IMR-90 (cell line): Measurements from ENCODE around the gene ZNF133. TPM values are rescaled to one million over a fixed set of nuclear protein-coding genes. Genes with fewer than 3 reads are reported as not detected.

Source experiments
- ATAC-seq: fragments of 200-7000 bp; cut with Tn5 transposase; 2 replicates; pipeline ENCODE4 v1.9.1; 2020; ENCODE audit warnings: low read depth, mild to moderate bottlenecking, moderate library complexity
- BruUV-seq: library from RNA; stranded (reverse); fragments of 400-500 nt; replicated peaks from 2 replicates; lab custom pipeline; 2021; lab: Mats Ljungman, UMichigan
- CTCF ChIA-PET: fragments of 300-600 bp; formaldehyde crosslinking; extraction: SDS; loops from one replicate; lab custom pipeline; 2021; ENCODE audit warnings: antibody characterized with exemption; lab: Yijun Ruan, JAX
- POLR2A ChIA-PET: fragments of 300-600 bp; sonication (Branson Sonifier 250); formaldehyde crosslinking; loops from one replicate; lab custom pipeline; 2022; ENCODE audit warnings: antibody characterized with exemption; ENCODE audit not compliant: unreplicated experiment; lab: Charles Lee
- DNase-seq: peaks from one replicate; pipeline ENCODE4 v3.0.0; 2013
- H2AFZ ChIP-seq: replicated peaks from 2 replicates; pipeline ENCODE3; 2013; ENCODE audit warnings: low read length, mild to moderate bottlenecking; ENCODE audit not compliant: poor library complexity
- H2AK5ac ChIP-seq: 2 replicates; pipeline ENCODE4 v1.6.1; 2013; ENCODE audit warnings: low read depth, low read length, inconsistent platforms
- H2AK9ac ChIP-seq: replicated peaks from 2 replicates; pipeline ENCODE3; 2013; ENCODE audit warnings: mild to moderate bottlenecking, low read depth, low read length, moderate library complexity; ENCODE audit not compliant: poor library complexity
- H2BK120ac ChIP-seq: 2 replicates; pipeline ENCODE4 v1.6.1; 2013; ENCODE audit warnings: low read depth, low read length, inconsistent platforms
- H2BK15ac ChIP-seq: 3 replicates; pipeline ENCODE4 v1.6.1; 2013; ENCODE audit warnings: low read depth, low read length, inconsistent platforms
- H2BK20ac ChIP-seq: 2 replicates; pipeline ENCODE4 v1.6.1; 2013; ENCODE audit warnings: low read depth, mild to moderate bottlenecking, inconsistent platforms, low read length, moderate library complexity
- H2BK5ac ChIP-seq: 2 replicates; pipeline ENCODE4 v1.6.1; 2013; ENCODE audit warnings: mild to moderate bottlenecking, low read depth, low read length, inconsistent platforms; ENCODE audit not compliant: poor library complexity, severe bottlenecking
- H3K14ac ChIP-seq: replicated peaks from 2 replicates; pipeline ENCODE4 v1.6.1; 2013; ENCODE audit warnings: low read depth, low read length, inconsistent platforms
- H3K18ac ChIP-seq: 2 replicates; pipeline ENCODE4 v1.6.1; 2013; ENCODE audit warnings: low read depth, low read length, control low read depth
- H3K23ac ChIP-seq: 2 replicates; pipeline ENCODE4 v1.6.1; 2013; ENCODE audit warnings: low read depth, low read length, inconsistent platforms
- H3K27ac ChIP-seq: 2 replicates; pipeline ENCODE4 v1.5.1; 2013; ENCODE audit warnings: mild to moderate bottlenecking, control low read depth, low read length; ENCODE audit not compliant: insufficient read depth
- H3K27me3 ChIP-seq: 2 replicates; pipeline ENCODE4 v1.6.1; 2013; ENCODE audit warnings: low read length; ENCODE audit not compliant: control insufficient read depth, insufficient read depth
- H3K36me3 ChIP-seq: 2 replicates; pipeline ENCODE4 v1.6.1; 2013; ENCODE audit warnings: low read length, mixed read lengths; ENCODE audit not compliant: control insufficient read depth, insufficient read depth
- H3K4ac ChIP-seq: 2 replicates; pipeline ENCODE4 v1.6.1; 2013; ENCODE audit warnings: low read depth, low read length, inconsistent platforms
- H3K4me1 ChIP-seq: 2 replicates; pipeline ENCODE4 v1.6.1; 2013; ENCODE audit warnings: low read length, mixed read lengths; ENCODE audit not compliant: control insufficient read depth, insufficient read depth
- H3K4me2 ChIP-seq: 2 replicates; pipeline ENCODE4 v1.6.1; 2013; ENCODE audit warnings: low read depth, mild to moderate bottlenecking, control low read depth, low read length, moderate library complexity
- H3K4me3 ChIP-seq: 2 replicates; pipeline ENCODE4 v1.5.1; 2013; ENCODE audit warnings: low read depth, mild to moderate bottlenecking, control low read depth, low read length, moderate library complexity; ENCODE audit not compliant: insufficient read depth
- H3K56ac ChIP-seq: 2 replicates; pipeline ENCODE4 v1.6.1; 2013; ENCODE audit warnings: low read length, inconsistent platforms; ENCODE audit not compliant: insufficient read depth; ENCODE audit errors: extremely low read depth
- H3K79me1 ChIP-seq, 2 experiments: 2 replicates each; pipeline ENCODE4 v1.6.1; 2013; ENCODE audit warnings: low read length in 2 of 2, inconsistent platforms in 1 of 2, low read depth in 1 of 2
- H3K9ac ChIP-seq: 2 replicates; pipeline ENCODE4 v1.6.1; 2013; ENCODE audit warnings: low read depth, low read length, control low read depth
- H3K9me1 ChIP-seq: 2 replicates; pipeline ENCODE4 v1.6.1; 2013; ENCODE audit warnings: low read length, inconsistent platforms; ENCODE audit not compliant: insufficient read depth
- H3K9me3 ChIP-seq: 2 replicates; pipeline ENCODE4 v1.6.1; 2013; ENCODE audit warnings: low read length; ENCODE audit not compliant: control insufficient read depth, insufficient read depth
- H4K20me1 ChIP-seq: 2 replicates; pipeline ENCODE4 v1.6.1; 2013; ENCODE audit warnings: low read length, inconsistent platforms; ENCODE audit not compliant: insufficient read depth
- H4K5ac ChIP-seq: 2 replicates; pipeline ENCODE4 v1.6.1; 2013; ENCODE audit warnings: mild to moderate bottlenecking, low read depth, low read length, control low read depth
- H4K8ac ChIP-seq, 2 experiments: 2 replicates each; pipeline ENCODE4 v1.6.1; 2013; ENCODE audit warnings: low read depth in 2 of 2, low read length in 2 of 2, control low read depth in 1 of 2, inconsistent platforms in 1 of 2
- H4K91ac ChIP-seq: 2 replicates; pipeline ENCODE4 v1.6.1; 2013; ENCODE audit warnings: low read depth, low read length, inconsistent platforms; ENCODE audit not compliant: insufficient read depth
- CEBPB ChIP-seq: IDR thresholded peaks from 2 replicates; pipeline ENCODE4 v1.6.1; 2012; ENCODE audit warnings: low read depth, low read length, improper control_type of control experiment
- CTCF ChIP-seq: conservative IDR thresholded peaks from 2 replicates; pipeline ENCODE4 v1.5.1; 2012; ENCODE audit warnings: mild to moderate bottlenecking, low read depth, low read length, improper control_type of control experiment
- MAFK ChIP-seq: IDR thresholded peaks from 2 replicates; pipeline ENCODE4 v1.6.1; 2012; ENCODE audit warnings: low read depth, low read length, improper control_type of control experiment
- MXI1 ChIP-seq: IDR thresholded peaks from 2 replicates; pipeline ENCODE4 v1.6.1; 2012; ENCODE audit warnings: low read depth, mild to moderate bottlenecking, low read length, moderate library complexity, borderline replicate concordance
- NFE2L2 ChIP-seq: fragments of 150-350 bp; IDR thresholded peaks from 2 replicates; pipeline ENCODE4 v1.6.1; 2016; ENCODE audit warnings: low read depth, mild to moderate bottlenecking, low read length
- RAD21 ChIP-seq: IDR thresholded peaks from 2 replicates; pipeline ENCODE4 v1.6.1; 2012; ENCODE audit warnings: low read length, improper control_type of control experiment
- RCOR1 ChIP-seq: IDR thresholded peaks from 2 replicates; pipeline ENCODE4 v1.6.1; 2012; ENCODE audit warnings: mild to moderate bottlenecking, low read length, improper control_type of control experiment; ENCODE audit not compliant: insufficient replicate concordance
- RFX5 ChIP-seq: IDR thresholded peaks from 2 replicates; pipeline ENCODE4 v1.8.0; 2012; ENCODE audit warnings: low read depth, mild to moderate bottlenecking, low read length, moderate library complexity
- WGBS, 2 experiments: methylation state at CpG; one replicate each; pipeline versions ENCODE4 v1.1.5 to v1.1.7; 2013; ENCODE audit warnings: missing lambda C conversion rate in 2 of 2; ENCODE audit not compliant: insufficient read length in 1 of 2; ENCODE audit errors: extremely low coverage in 2 of 2; 5-methylcytosine and 5-hydroxymethylcytosine counted together
- dilution Hi-C: fragments of 300-500 bp; cut with HindIII; formaldehyde crosslinking; loops from one replicate; pipeline ENCODE4 v1.14.3; 2018; ENCODE audit warnings: low sequenced_read_pairs; ENCODE audit not compliant: unreplicated experiment
- in situ Hi-C: fragments of 300-500 bp; cut with MboI; formaldehyde crosslinking; loops from 3 replicates; pipeline ENCODE4 v1.14.3; 2019; ENCODE audit warnings: low sequenced_read_pairs, inconsistent platforms, mixed read lengths
- intact Hi-C: fragments of 100-400 bp; cut with micrococcal nuclease; formaldehyde crosslinking; loops from 2 replicates; pipeline ENCODE4 v1.10.0; 2022
- polyA plus RNA-seq, 3 experiments: library from polyadenylated mRNA; depleted of rRNA; stranded (reverse); fragments of >200 nt; gene quantifications; 2 replicates each; pipeline ENCODE4 v1.2.3, GENCODE V29; 2012; ENCODE audit warnings: low replicate concordance in 1 of 3
- total RNA-seq: library from RNA; depleted of rRNA; stranded (reverse); fragments of >200 nt; gene quantifications from 2 replicates; pipeline ENCODE4 v1.2.3, GENCODE V29; 2012
- TF ChIP-seq, protein P1 (sequence below): fragments of 150-350 bp; IDR thresholded peaks from 2 replicates; pipeline ENCODE4 v1.6.1; 2016; ENCODE audit warnings: low read depth, mild to moderate bottlenecking, low read length, moderate library complexity, borderline replicate concordance

ZNF133 gene
- total and polyA plus RNA-seq, 2 of the 4 experiments (the other 2 are of a cell fraction): 18.3 to 33.5 TPM

GRCh38 chr20:18254615-18255014, 33.7 kb upstream of the ZNF133 start:
- H3K27ac ChIP-seq: no peak overlapping the region
- H4K8ac ChIP-seq: no peak overlapping the region
- no peaks in the 10 kb centered on the region for H3K36me3 ChIP-seq
- ATAC-seq (no peak), DNase-seq (no peak)
- H3K4ac ChIP-seq: no peak overlapping the region
- no peak overlapping the region for H2BK20ac ChIP-seq
- H2AFZ ChIP-seq: no peak overlapping the region
- H3K4me3 ChIP-seq: no peak overlapping the region
- no TSS peak for BruUV-seq
- no peak overlapping the region for H2AK9ac ChIP-seq
- no peak overlapping the region for H3K14ac ChIP-seq
- no CpG with 5 or more reads among the region's 3 CpGs for WGBS, 2 experiments
- H3K79me1 ChIP-seq: no peaks in the 10 kb centered on the region
- H2BK15ac ChIP-seq: no peak overlapping the region
- ChIA-PET CTCF (no interaction called here), POLR2A (no interaction called here)
- H4K91ac ChIP-seq: no peak overlapping the region
- no peaks in the 10 kb centered on the region for H4K20me1 ChIP-seq
- no peaks in the 10 kb centered on the region for H3K9me3 ChIP-seq
- no peaks in the 10 kb centered on the region for H3K9me1 ChIP-seq
- H3K56ac ChIP-seq: no peak overlapping the region
- TF ChIP-seq, protein P1, sequence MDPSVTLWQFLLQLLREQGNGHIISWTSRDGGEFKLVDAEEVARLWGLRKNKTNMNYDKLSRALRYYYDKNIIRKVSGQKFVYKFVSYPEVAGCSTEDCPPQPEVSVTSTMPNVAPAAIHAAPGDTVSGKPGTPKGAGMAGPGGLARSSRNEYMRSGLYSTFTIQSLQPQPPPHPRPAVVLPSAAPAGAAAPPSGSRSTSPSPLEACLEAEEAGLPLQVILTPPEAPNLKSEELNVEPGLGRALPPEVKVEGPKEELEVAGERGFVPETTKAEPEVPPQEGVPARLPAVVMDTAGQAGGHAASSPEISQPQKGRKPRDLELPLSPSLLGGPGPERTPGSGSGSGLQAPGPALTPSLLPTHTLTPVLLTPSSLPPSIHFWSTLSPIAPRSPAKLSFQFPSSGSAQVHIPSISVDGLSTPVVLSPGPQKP: no peak
- TF ChIP-seq RCOR1: no peak
- no peak for TF ChIP-seq CEBPB
- no peak for TF ChIP-seq MAFK
- no peak for TF ChIP-seq CTCF
- TF ChIP-seq RFX5: no peak
- TF ChIP-seq RAD21: no peak
- TF ChIP-seq NFE2L2: no peak
- no peak for TF ChIP-seq MXI1
- no peak overlapping the region for H2BK5ac ChIP-seq
- H3K18ac ChIP-seq: no peak overlapping the region
- in situ Hi-C loops (no loop called here), intact Hi-C loops (no loop called here), dilution Hi-C loops (no loop called here)
- no peak overlapping the region for H3K9ac ChIP-seq
- no peak overlapping the region for H3K4me2 ChIP-seq
- no peak overlapping the region for H4K5ac ChIP-seq
- no peak overlapping the region for H2BK120ac ChIP-seq
- H2AK5ac ChIP-seq: no peak overlapping the region
- no peak overlapping the region for H3K23ac ChIP-seq
- peaks cover 1% of the 10 kb centered on the region; the same call in 1 of the 2 replicates for H3K27me3 ChIP-seq
- H3K4me1 ChIP-seq: no peaks in the 10 kb centered on the region
